Sigmoid colon (tissue), 7 donors: ENCODE results near the gene PCGF1. TPM values are rescaled to one million over a fixed set of nuclear protein-coding genes. Genes with fewer than 3 reads are reported as not detected.

Experiments used
- DNase-seq: peaks from one replicate; pipeline ENCODE4 v3.0.0-alpha.2; 2019
- H3K27ac ChIP-seq, 4 donors: fragments of 200-600 bp; sonication (generic); one replicate each; pipeline ENCODE4 v1.5.1; 2016 to 2019; ENCODE audit warnings: mild to moderate bottlenecking in 1 of 4
- H3K27me3 ChIP-seq, 3 donors: fragments of 200-600 bp; sonication (generic); one replicate each; pipeline ENCODE4 v1.5.1; 2019; ENCODE audit warnings: mild to moderate bottlenecking in 1 of 3
- H3K36me3 ChIP-seq, 4 donors: fragments of 200-600 bp; sonication (generic); one replicate each; pipeline ENCODE4 v1.5.1; 2016 to 2019
- H3K4me1 ChIP-seq, 4 donors: fragments of 200-600 bp; sonication (generic); one replicate each; pipeline ENCODE4 v1.5.1; 2017 to 2019
- H3K4me3 ChIP-seq, 4 donors: fragments of 200-600 bp; sonication (generic); one replicate each; pipeline ENCODE4 v1.5.1; 2017 to 2019; ENCODE audit warnings: mild to moderate bottlenecking in 2 of 4, moderate library complexity in 1 of 4
- H3K9me3 ChIP-seq, 4 donors: fragments of 200-600 bp in 3 of 4; sonication (generic) in 3 of 4; one replicate each; pipeline versions ENCODE4 v1.5.1 to v1.6.1; 2013 to 2019
- CTCF ChIP-seq, 4 experiments: fragments of 450-650 bp in 3 of 4; fragments of 200-600 bp in 1 of 4; IDR thresholded peaks; one replicate each; pipeline ENCODE4 v1.5.1; 2016 to 2019; ENCODE audit warnings: antibody characterized with exemption in 4 of 4, mild to moderate bottlenecking in 3 of 4, moderate library complexity in 2 of 4
- EP300 ChIP-seq, 4 donors: sonication (generic); formaldehyde crosslinking; IDR thresholded peaks; one replicate each; pipeline ENCODE4 v1.6.1; 2017; ENCODE audit warnings: antibody characterized with exemption in 4 of 4
- POLR2A ChIP-seq, 2 donors: fragments of 450-650 bp; IDR thresholded peaks; one replicate each; pipeline ENCODE4 v1.6.1; 2016; ENCODE audit warnings: antibody characterized with exemption in 2 of 2, mild to moderate bottlenecking in 2 of 2, moderate library complexity in 2 of 2
- POLR2AphosphoS5 ChIP-seq, 4 donors: sonication (generic); formaldehyde crosslinking; IDR thresholded peaks; one replicate each; pipeline ENCODE4 v1.6.1; 2017; ENCODE audit warnings: antibody characterized with exemption in 4 of 4
- WGBS, 2 donors: extraction: QIAGEN DNeasy Blood & Tissue Kit; methylation state at CpG; one replicate each; pipeline ENCODE4 v1.1.7; 2013; 5-methylcytosine and 5-hydroxymethylcytosine counted together
- intact Hi-C: fragments of 100-400 bp; cut with DNase I; formaldehyde crosslinking; loops from one replicate; pipeline ENCODE4 v1.15.1; 2023
- polyA plus RNA-seq, 3 donors: library from polyadenylated mRNA; stranded (reverse); fragments of 200-250 nt; gene quantifications; one replicate each; pipeline ENCODE4 v1.2.3, GENCODE V29; 2013
- total RNA-seq, 4 donors: library from RNA; depleted of rRNA; stranded (reverse); fragments of >200 nt; gene quantifications; one replicate each; pipeline ENCODE4 v1.1.0, GENCODE V29; 2016
- donor health status: healthy with polysubstance abuse.
- donor health status: Bipolar disorder and iron deficiency.
- donor health status: healthy.

Gene PCGF1
- total RNA-seq (10 to 100 TPM in 3 of 4 donors, 1 to 10 TPM in 1; 8.9 to 22.8 (median 16.0) TPM), polyA plus RNA-seq (10 to 100 TPM; 12.6 to 22.8 (median 15.7) TPM)

- Histone ChIP-seq H3K27me3 (peaks cover 6 to 75% (median 34%) of the 10 kb centered on the region in 3 donors), H3K27ac (peak within 1 kb of the TSS; percentile 96 to 99 (median 97)), H3K9me3 (no peaks in the 10 kb centered on the region), H3K4me1 (peaks cover 0 to 46% (median 37%) of the 10 kb centered on the region in 4 donors), H3K36me3 (peaks cover 0 to 20% (median 12%) of the 10 kb centered on the region in 4 donors), H3K4me3 (peak within 1 kb of the TSS; percentile 60 to 87 (median 76))
- peak; percentile 99 for DNase-seq
- WGBS, 2 donors, result 0 to 1% methylated on average over 56 of the region's 56 CpGs
- TF ChIP-seq EP300 (IDR thresholded peaks at IDR 0.05) (no peak), CTCF (IDR thresholded peaks at IDR 0.05) (peak in 2 of 4 experiments; percentile 12 to 17), POLR2A (IDR thresholded peaks at IDR 0.05) (no peak), POLR2AphosphoS5 (IDR thresholded peaks at IDR 0.05) (peak; percentile 51 to 85 (median 70))
- intact Hi-C loops, result loop anchor here (1.0 kb wide), 3 partner anchors 22 to 47 kb away; partner anchors contain the start of genes AUP1, DOK1, HTRA2 and TTC31
Observed at GRCh38 chr2:74507145-74507925, at the start of gene PCGF1. Gene PCGF1 (minus strand): TSS chr2:74507695. CDS start chr2:74507668, 27 bp downstream.

GRCh38 chr2:74556831-74557370 lies 49.4 kb upstream of the PCGF1 start:
- DNase-seq, result no peak
- H3K27ac ChIP-seq, result no peak overlapping the region
- H3K4me3 ChIP-seq, result no peak overlapping the region
- H3K27me3 ChIP-seq, result peaks cover 0 to 6% (median 0%) of the 10 kb centered on the region in 3 donors
- intact Hi-C loops, result no loop called here
- WGBS, 2 donors, result 93 to 94% methylated on average over 6 of the region's 6 CpGs
- TF ChIP-seq EP300 (IDR thresholded peaks at IDR 0.05) (no peak), POLR2AphosphoS5 (IDR thresholded peaks at IDR 0.05) (no peak), POLR2A (IDR thresholded peaks at IDR 0.05) (no peak), CTCF (IDR thresholded peaks at IDR 0.05) (no peak)
- H3K36me3 ChIP-seq, result no peaks in the 10 kb centered on the region
- H3K9me3 ChIP-seq, result no peaks in the 10 kb centered on the region
- H3K4me1 ChIP-seq, result peaks cover 0 to 20% (median 14%) of the 10 kb centered on the region in 4 donors

GRCh38 chr2:74556159-74556558 lies 48.7 kb upstream of the PCGF1 start:
- WGBS, 2 donors, result 88 to 90% methylated on average over 14 of the region's 14 CpGs
- TF ChIP-seq EP300 (IDR thresholded peaks at IDR 0.05) (no peak), CTCF (IDR thresholded peaks at IDR 0.05) (no peak), POLR2A (IDR thresholded peaks at IDR 0.05) (no peak), POLR2AphosphoS5 (IDR thresholded peaks at IDR 0.05) (no peak)
- H3K4me1 ChIP-seq, result peaks cover 0 to 20% (median 14%) of the 10 kb centered on the region in 4 donors
- H3K4me3 ChIP-seq, result peak overlapping the region in 1 of 4 donors; percentile 66
- intact Hi-C loops, result no loop called here
- no peaks in the 10 kb centered on the region for H3K9me3 ChIP-seq
- H3K27me3 ChIP-seq, result no peaks in the 10 kb centered on the region
- no peak for DNase-seq
- H3K27ac ChIP-seq, result peak overlapping the region in 3 of 4 donors; percentile 88 to 92 (median 90)
- H3K36me3 ChIP-seq, result no peaks in the 10 kb centered on the region

GRCh38 chr2:74555610-74556103 lies 48.2 kb upstream of the PCGF1 start:
- H3K27ac ChIP-seq, result peak overlapping the region; percentile 88 to 92 (median 89)

More at GRCh38 chr2:74555610-74556103, 48.2 kb upstream of the PCGF1 start:
- TF ChIP-seq POLR2A (IDR thresholded peaks at IDR 0.05), result no peak
- Histone ChIP-seq H3K36me3 (no peaks in the 10 kb centered on the region), H3K9me3 (no peaks in the 10 kb centered on the region), H3K27me3 (no peaks in the 10 kb centered on the region), H3K4me3 (peak overlapping the region; percentile 57 to 79 (median 68)), H3K4me1 (peaks cover 0 to 20% (median 14%) of the 10 kb centered on the region in 4 donors)
- 72 to 75% methylated on average over 17 of the region's 17 CpGs for WGBS, 2 donors
- intact Hi-C loops, result loop anchor here (2.0 kb wide), 3 partner anchors 27 to 73 kb away; partner anchors contain the start of genes AUP1, CCDC142, HTRA2 and TTC31
- peak; percentile 71 for DNase-seq
